Ureter (tissue), 1 donor: ENCODE measurements around the gene MMP24. TPM values are rescaled to one million over a fixed set of nuclear protein-coding genes. Genes with fewer than 3 reads are reported as not detected.
A peak's percentile ranks its signal among the peaks of the same experiment; 100 is the strongest.
"Not testable (repeated sequence)": the region's sequence is repeated elsewhere in the genome, so short reads cannot be mapped to it uniquely, and the experiment has no call there.

ENCODE experiments used
- DNase-seq: peaks from one replicate; pipeline ENCODE4 v3.0.0-alpha.2; 2020; ENCODE audit warnings: low spot score
- total RNA-seq: library from RNA; stranded (reverse); gene quantifications from one replicate; pipeline ENCODE4 v1.2.4, GENCODE V29; 2023
- donor health status: DM: yes; HTN: yes; CAD: no.

The MMP24 gene
- total RNA-seq, 1 donor from 2014 or later: 0.55 TPM

- no peak for DNase-seq
Observed at GRCh38 chr20:35257175-35257909, 30.9 kb downstream of the MMP24 start.

DNA sequence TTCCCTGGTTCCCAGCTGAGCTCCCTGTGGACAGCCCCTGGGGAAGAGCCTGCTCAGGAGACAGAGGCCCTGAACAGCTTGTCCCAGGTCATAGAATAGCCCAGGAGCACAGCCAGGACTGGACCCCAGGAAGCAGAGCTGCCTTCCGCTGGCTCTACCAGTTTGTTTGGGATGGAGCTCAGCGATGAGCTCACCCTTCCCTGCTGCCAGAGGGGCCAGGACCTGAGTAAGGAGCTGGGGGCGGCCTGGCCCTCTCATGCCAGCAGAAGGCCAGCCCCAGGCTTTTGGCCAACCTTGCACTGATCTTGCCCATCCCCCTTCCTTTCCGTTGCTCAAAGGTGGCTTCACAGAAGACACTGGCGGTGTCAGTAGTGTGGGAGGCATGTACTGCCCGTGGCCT, 33.9 kb downstream of the MMP24 start:
- DNase-seq: no peak

- DNase-seq: not testable (repeated sequence)
Observed at GRCh38 chr20:35262321-35262720, 35.8 kb downstream of the MMP24 start.

- peak; percentile 59 for DNase-seq
Observed at GRCh38 chr20:35262731-35263531, 36.4 kb downstream of the MMP24 start.

GRCh38 chr20:35263532-35264341, 37.2 kb downstream of the MMP24 start:
- DNase-seq: no peak

GRCh38 chr20:35264755-35265154, 38.3 kb downstream of the MMP24 start:
- no peak for DNase-seq

GRCh38 chr20:35267092-35267491, 40.6 kb downstream of the MMP24 start:
- no peak for DNase-seq

GRCh38 chr20:35269055-35269781, 42.7 kb downstream of the MMP24 start:
- peak; percentile 63 for DNase-seq

GRCh38 chr20:35270021-35270902, 43.8 kb downstream of the MMP24 start:
- DNase-seq: no peak

- DNase-seq: no peak
Observed at GRCh38 chr20:35271073-35271882, 44.8 kb downstream of the MMP24 start.

GRCh38 chr20:35271904-35272303, 45.4 kb downstream of the MMP24 start:
- DNase-seq: no peak

DNA sequence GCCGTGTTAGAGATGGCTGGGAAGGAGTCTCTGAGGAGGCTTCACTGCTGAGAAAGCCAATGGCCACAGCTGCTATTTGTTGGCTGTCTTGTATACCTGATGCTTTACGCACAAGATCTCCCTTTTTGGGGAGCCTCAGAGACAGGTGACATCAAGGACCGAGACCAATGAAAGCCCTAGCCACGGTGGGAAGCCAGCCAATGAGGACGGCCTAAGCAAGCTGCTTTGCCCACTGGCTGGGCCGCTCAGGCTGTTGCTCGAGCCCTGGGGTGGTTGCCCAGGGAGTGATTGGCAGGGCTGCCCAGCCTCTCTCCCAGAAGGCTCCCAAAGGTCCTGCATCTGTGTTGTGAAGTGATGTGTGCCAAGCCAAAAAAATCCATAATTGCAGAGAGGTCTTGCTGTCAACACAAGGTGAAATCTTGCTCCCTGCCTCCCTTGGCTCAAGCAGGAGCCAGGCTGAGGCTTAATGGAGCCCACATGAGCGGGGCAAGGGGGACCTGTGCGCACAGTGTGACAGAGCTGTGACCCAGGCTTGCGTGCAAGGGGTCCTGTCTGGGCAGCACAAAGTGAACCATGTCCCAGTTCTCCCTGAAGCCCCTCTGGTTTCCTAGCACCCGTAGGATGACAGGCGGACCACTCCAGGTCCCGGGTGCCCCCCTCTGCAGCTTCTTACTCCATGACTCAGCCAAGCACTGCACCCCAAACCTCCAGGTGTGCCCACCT, 47.1 kb downstream of the MMP24 start:
- DNase-seq: no peak

GRCh38 chr20:35274172-35275092, 47.9 kb downstream of the MMP24 start:
- DNase-seq: no peak

- DNase-seq: no peak
Observed at GRCh38 chr20:35275741-35276251, 49.3 kb downstream of the MMP24 start.

DNA sequence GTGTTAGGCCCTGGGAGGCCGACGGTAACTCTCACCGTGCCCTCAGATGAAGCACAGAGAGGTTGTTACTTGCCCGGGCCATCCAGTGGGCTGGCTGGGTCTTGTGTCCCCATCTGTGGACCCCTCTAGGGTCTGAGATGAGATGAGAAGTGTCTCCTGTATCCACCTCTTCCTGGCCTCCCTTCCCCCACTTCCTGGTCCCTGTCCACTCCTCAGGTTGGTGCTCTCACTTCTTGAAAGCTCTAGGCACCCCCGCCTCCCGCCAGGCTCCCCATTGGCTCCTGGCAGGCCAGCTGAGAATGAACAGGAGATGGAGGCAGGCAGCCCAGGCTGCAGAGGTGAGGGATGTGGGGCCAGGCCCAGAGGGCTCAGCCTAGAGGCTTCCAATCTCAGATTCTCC, 49.9 kb downstream of the MMP24 start:
- no peak for DNase-seq

DNA sequence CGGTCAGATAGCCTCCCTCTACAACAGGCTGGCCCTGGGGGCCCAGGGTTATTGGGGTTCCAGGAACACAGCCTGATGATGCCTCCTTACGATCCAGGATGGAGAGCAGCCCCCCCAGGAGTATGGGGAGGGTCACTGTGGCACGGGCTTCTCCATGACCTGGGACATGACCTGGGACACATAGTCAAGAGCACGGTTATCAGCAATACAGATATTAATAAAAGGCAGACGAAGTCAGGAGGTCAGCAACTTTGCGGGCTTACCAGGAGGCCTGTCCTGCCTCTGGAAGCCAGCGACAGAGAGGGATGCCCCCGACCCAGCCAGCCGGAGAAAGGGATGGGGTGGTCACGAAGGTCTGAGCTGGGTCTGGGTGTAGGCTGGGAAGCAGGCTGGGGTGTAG, 50.6 kb downstream of the MMP24 start:
- no peak for DNase-seq

DNA sequence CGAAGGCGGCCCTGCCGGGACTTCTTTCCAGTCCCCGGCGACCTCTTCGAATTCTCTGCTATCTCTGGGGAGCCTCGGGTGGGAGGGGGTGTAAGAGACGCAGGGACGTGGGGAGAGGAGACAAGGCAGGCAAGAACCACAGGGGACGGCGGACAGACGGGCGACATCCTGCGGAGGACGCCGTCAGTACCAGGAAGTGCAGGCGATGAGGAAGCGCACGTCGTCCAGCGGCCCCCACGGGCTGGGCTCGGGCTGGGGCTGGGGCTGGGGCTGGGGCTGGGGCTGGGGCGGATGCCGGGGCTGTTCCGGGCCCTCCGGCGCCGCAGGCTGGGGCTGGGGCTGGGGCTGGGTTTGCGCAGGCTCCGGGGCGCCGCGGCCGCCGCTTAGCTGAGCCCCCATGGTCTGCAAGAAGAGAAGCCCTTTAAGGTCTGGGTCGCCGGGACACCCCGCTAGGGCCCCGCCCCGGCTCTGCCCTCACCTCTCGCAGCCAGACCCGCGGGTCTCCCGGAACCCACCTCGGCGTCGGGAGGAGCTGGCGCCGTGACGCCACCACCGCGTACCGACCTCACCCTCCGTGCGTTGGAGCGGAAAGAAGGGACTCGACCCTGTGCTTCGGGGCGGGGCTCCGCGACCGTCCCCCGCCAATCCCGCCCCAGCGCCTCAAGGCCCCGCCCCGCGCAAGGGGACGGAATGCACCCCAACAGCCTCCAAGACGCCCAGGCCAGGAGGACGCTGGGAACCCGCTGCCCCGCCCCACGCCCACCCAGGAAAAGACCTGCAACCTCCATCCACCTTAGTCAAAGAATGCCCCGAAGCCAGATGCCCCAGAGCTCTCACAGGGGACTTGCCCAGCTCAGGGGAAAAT, 51.3 kb downstream of the MMP24 start, which contains the start of gene MMP24OS:
MMP24OS (minus strand) TSS at position 592 of the 865 bp plus-strand sequence; CDS start at position 399, 193 bp downstream.
- DNase-seq: peak; percentile 91
